H1 (cell line): ENCODE data around the gene GPC6.

ENCODE experiments used
- BACH1 ChIP-seq: IDR thresholded peaks from 2 replicates; pipeline ENCODE4 v1.6.1; 2012; ENCODE audit warnings: low read length, improper control_type of control experiment
- CTCF ChIP-seq, 3 experiments: IDR thresholded peaks; 1 replicate in 2 of 3; 2 replicates in 1 of 3; pipeline versions ENCODE4 v1.5.1 to v1.6.1; 2011; ENCODE audit warnings: low read length in 3 of 3, mild to moderate bottlenecking in 3 of 3, inconsistent platforms in 2 of 3, low read depth in 1 of 3, moderate library complexity in 1 of 3; ENCODE audit not compliant: insufficient read depth in 1 of 3; ENCODE audit errors: control extremely low read depth in 1 of 3
- GABPA ChIP-seq: IDR thresholded peaks from 2 replicates; pipeline ENCODE4 v1.6.1; 2011; ENCODE audit warnings: mild to moderate bottlenecking, low read length, moderate library complexity, borderline replicate concordance; ENCODE audit not compliant: insufficient read depth
- MAFK ChIP-seq: IDR thresholded peaks from 2 replicates; pipeline ENCODE4 v1.6.1; 2012; ENCODE audit warnings: low read depth, mild to moderate bottlenecking, improper control_type of control experiment, low read length
- POLR2A ChIP-seq, 2 experiments: IDR thresholded peaks; 1 replicate in 1 of 2; 2 replicates in 1 of 2; pipeline ENCODE4 v1.6.1; 2011; ENCODE audit warnings: low read depth in 2 of 2, low read length in 2 of 2, mild to moderate bottlenecking in 2 of 2; ENCODE audit errors: control extremely low read depth in 1 of 2
- RFX5 ChIP-seq: IDR thresholded peaks from 2 replicates; pipeline ENCODE4 v1.6.1; 2011; ENCODE audit warnings: low read depth, low read length, improper control_type of control experiment, borderline replicate concordance
- SUZ12 ChIP-seq: fragments of 200-600 bp; sonication (generic); IDR thresholded peaks from 2 replicates; pipeline ENCODE4 v1.6.1; 2012; ENCODE audit warnings: mild to moderate bottlenecking, inconsistent platforms, low read length, moderate library complexity, mixed read lengths
- TAF1 ChIP-seq: IDR thresholded peaks from 2 replicates; pipeline ENCODE4 v1.6.1; 2011; ENCODE audit warnings: mild to moderate bottlenecking, low read depth, low read length
- USF2 ChIP-seq: IDR thresholded peaks from 2 replicates; pipeline ENCODE4 v1.6.1; 2011; ENCODE audit warnings: low read length, improper control_type of control experiment
- YY1 ChIP-seq: IDR thresholded peaks from 2 replicates; pipeline ENCODE4 v1.6.1; 2011; ENCODE audit warnings: low read depth, mild to moderate bottlenecking, low read length

GRCh38 chr13:94329754-94330551, 1103.3 kb downstream of the GPC6 start:
- TF ChIP-seq POLR2A (IDR thresholded peaks at IDR 0.05; ENCODE audit: control extremely low read depth in 1 of 2, low read depth in 2 of 2, low read length in 2 of 2) (no peak), CTCF (IDR thresholded peaks at IDR 0.05; ENCODE audit: control extremely low read depth in 1 of 3, insufficient read depth in 1 of 3, low read depth in 1 of 3, low read length in 3 of 3) (no peak), SUZ12 (no peak), MAFK (no peak), BACH1 (no peak), TAF1 (no peak), USF2 (no peak), YY1 (no peak), GABPA (no peak), RFX5 (no peak)
